Ectodermal cell (in vitro differentiated cells): ENCODE data around the gene VPS26B.

Experiments used
- H3K27ac ChIP-seq: 2 replicates; pipeline ENCODE4 v1.7.0; 2013; ENCODE audit warnings: mild to moderate bottlenecking, low read depth, low read length; ENCODE audit not compliant: insufficient read depth, poor library complexity, severe bottlenecking
- H3K27me3 ChIP-seq: 2 replicates; pipeline ENCODE4 v1.7.0; 2013; ENCODE audit warnings: mild to moderate bottlenecking, low read length; ENCODE audit not compliant: insufficient read depth, control insufficient read depth, poor library complexity, severe bottlenecking
- H3K36me3 ChIP-seq: one replicate; pipeline ENCODE4 v1.7.0; 2013; ENCODE audit warnings: low read length; ENCODE audit not compliant: control insufficient read depth, insufficient read depth
- H3K4me1 ChIP-seq: one replicate; pipeline ENCODE4 v1.7.0; 2013; ENCODE audit warnings: low read length; ENCODE audit not compliant: control insufficient read depth, insufficient read depth
- H3K4me3 ChIP-seq: 2 replicates; pipeline ENCODE4 v1.7.0; 2013; ENCODE audit warnings: low read depth, low read length, control low read depth; ENCODE audit not compliant: insufficient read depth
- H3K9me3 ChIP-seq: 2 replicates; pipeline ENCODE4 v1.7.0; 2013; ENCODE audit warnings: mild to moderate bottlenecking, low read length, moderate library complexity; ENCODE audit not compliant: control insufficient read depth
- WGBS, 2 experiments: methylation state at CpG; one replicate each; pipeline ENCODE4 v1.1.7; 2013; ENCODE audit warnings: missing lambda C conversion rate in 2 of 2; 5-methylcytosine and 5-hydroxymethylcytosine counted together

Gene VPS26B

DNA sequence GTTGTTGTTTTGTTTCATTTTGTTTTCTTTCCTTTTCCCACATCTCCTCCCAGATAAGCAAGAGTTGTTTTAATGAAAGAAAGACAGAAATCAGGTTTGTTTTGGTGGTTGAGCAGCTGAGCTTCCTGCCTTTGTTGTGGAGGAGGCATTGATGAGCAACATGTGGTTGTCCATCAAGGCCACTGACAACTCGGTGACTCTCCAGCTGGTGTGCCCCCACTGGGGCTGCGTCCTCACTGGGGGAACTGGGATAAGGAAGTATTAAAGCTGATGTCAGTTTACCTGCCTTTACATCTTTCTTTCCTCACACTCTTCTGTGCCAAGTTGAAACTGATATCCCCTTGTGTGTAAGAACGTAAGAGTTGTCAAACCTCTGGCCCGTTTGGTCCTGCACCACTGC lies 5.9 kb downstream of the VPS26B start:
- no peak overlapping the region for H3K27ac ChIP-seq
- peaks cover 4% of the 10 kb centered on the region for H3K4me1 ChIP-seq

DNA sequence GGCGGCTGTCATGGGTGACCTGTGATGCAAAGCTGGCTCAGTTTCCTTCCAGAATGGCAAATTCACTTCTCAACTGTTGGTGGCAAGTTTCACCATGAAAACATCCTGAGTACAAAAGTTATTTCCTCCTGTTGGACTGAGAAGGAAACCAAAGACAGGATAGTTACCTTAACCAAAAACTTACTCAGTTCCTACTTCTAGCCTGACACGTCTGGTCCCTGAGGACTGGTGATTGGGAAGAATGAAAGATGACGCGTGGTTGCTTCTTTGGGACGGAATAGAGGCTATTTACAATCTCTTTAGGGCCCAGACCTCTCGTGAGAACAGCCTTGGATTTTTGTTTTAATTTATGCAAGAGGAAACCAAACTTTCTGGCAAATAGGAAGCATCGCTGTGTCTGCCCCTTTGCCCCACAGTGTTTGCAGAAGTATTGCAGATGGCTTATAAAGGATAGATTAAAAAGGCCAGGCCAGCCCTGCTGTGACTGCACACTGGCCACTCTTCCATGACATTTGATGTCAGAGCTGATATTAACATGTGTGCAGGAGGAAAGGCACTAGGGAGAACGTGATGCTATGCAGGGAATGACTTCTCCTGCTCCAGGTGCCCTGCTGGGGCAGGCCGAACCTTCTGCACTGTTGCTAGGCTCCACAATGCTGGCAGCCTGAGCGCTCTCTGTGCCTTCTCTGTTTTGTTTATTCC lies 7.6 kb downstream of the VPS26B start:
- 67 to 68% methylated on average over 10 of the region's 10 CpGs for WGBS, 2 experiments
- no peaks in the 10 kb centered on the region for H3K36me3 ChIP-seq
- no peaks in the 10 kb centered on the region for H3K4me1 ChIP-seq
- no peaks in the 10 kb centered on the region for H3K27me3 ChIP-seq
- no peak overlapping the region for H3K4me3 ChIP-seq
- H3K9me3 ChIP-seq: no peaks in the 10 kb centered on the region
- no peak overlapping the region for H3K27ac ChIP-seq

More for the DNA sequence above, 5.9 kb downstream of the VPS26B start:
- WGBS, 2 experiments: 64 to 83% methylated on average over 4 of the region's 4 CpGs
- H3K9me3 ChIP-seq: no peaks in the 10 kb centered on the region
- peaks cover 8% of the 10 kb centered on the region for H3K27me3 ChIP-seq
- H3K36me3 ChIP-seq: no peaks in the 10 kb centered on the region
- H3K4me3 ChIP-seq: no peak overlapping the region

DNA sequence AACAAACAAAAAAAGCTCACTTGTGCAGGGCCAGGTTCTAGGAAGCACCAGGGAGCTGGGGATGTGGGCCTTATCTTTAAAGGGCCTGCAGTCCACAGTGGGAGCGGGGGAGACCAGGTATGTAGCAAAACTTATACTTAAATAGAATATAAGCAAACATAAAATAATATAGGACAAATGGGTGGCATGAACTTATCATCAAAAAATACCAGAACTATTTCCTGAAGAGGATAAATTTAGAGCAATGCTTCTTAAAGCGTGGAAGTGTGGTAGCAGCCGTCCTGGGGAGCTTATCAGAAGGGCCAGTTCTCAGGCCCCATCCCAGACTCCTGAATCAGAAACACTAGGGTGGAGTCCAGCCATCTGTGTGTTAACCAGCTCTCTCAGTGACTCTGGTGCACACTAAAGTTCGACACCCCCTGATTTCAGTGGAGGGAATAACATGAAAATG lies 9.3 kb downstream of the VPS26B start:
- no peak overlapping the region for H3K4me3 ChIP-seq
- H3K9me3 ChIP-seq: no peaks in the 10 kb centered on the region
- H3K27ac ChIP-seq: no peak overlapping the region
- no peaks in the 10 kb centered on the region for H3K4me1 ChIP-seq
- WGBS, 2 experiments: 96 to 97% methylated on average over 3 of the region's 4 CpGs
- H3K27me3 ChIP-seq: no peaks in the 10 kb centered on the region
- H3K36me3 ChIP-seq: no peaks in the 10 kb centered on the region

- WGBS, 2 experiments: 94 to 97% methylated on average over 2 to 3 of the region's 3 CpGs
- Histone ChIP-seq H3K27me3 (no peaks in the 10 kb centered on the region), H3K4me3 (no peak overlapping the region), H3K4me1 (no peaks in the 10 kb centered on the region), H3K36me3 (no peaks in the 10 kb centered on the region), H3K9me3 (no peaks in the 10 kb centered on the region), H3K27ac (no peak overlapping the region)
Observed at GRCh38 chr11:134235399-134235798, 10.9 kb downstream of the VPS26B start.

- Histone ChIP-seq H3K27ac (no peak overlapping the region), H3K36me3 (no peaks in the 10 kb centered on the region), H3K27me3 (no peaks in the 10 kb centered on the region), H3K9me3 (no peaks in the 10 kb centered on the region), H3K4me3 (no peak overlapping the region), H3K4me1 (no peaks in the 10 kb centered on the region)
- WGBS, 2 experiments: 93 to 94% methylated on average over 7 of the region's 7 CpGs
Observed at GRCh38 chr11:134236834-134237556, 12.5 kb downstream of the VPS26B start.

DNA sequence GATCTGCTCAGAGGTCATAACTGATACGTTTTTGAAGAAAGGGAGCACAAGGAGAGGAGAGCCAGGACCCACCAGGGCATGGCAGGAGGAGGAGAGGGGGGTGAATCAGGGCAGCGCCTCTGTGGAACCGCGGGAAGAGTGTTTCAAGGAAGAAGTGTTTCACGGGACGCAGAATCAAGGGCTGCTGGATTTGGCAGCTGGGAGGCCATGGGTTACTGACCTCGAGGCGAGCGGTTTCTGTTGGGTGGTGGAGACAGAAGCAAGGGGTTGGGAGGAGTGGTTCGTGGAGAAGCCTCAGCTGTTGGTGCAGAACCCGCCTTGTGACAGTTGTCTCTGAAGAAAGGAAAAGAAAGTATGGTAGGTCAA lies 13.1 kb downstream of the VPS26B start:
- Histone ChIP-seq H3K36me3 (no peaks in the 10 kb centered on the region), H3K27ac (no peak overlapping the region), H3K9me3 (no peaks in the 10 kb centered on the region), H3K4me1 (no peaks in the 10 kb centered on the region), H3K4me3 (no peak overlapping the region), H3K27me3 (no peaks in the 10 kb centered on the region)
- 94 to 95% methylated on average over 11 of the region's 11 CpGs for WGBS, 2 experiments

DNA sequence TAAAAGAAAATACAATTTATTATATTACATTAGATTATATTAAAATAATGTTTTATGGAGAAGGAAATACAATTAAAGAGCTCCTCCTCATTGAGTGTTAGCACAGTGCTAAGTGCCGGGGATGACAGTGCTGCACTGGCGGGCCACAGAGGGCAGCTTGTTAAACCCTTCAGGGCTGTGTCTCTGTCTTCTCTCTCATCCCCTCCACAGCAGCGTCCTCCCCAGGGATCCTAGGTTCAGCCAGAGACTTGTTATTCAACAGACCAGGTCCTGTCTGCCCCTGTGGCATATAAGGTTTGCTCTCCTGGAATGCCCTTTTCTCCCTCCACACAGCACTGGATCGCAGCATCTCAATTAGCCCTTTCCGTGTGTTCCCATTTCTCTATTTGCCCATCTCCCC lies 14.5 kb downstream of the VPS26B start:
- no peaks in the 10 kb centered on the region for H3K9me3 ChIP-seq
- no peaks in the 10 kb centered on the region for H3K36me3 ChIP-seq
- no peak overlapping the region for H3K4me3 ChIP-seq
- no peaks in the 10 kb centered on the region for H3K27me3 ChIP-seq
- H3K27ac ChIP-seq: no peak overlapping the region
- H3K4me1 ChIP-seq: no peaks in the 10 kb centered on the region
- 93 to 95% methylated on average over 5 of the region's 5 CpGs for WGBS, 2 experiments

GRCh38 chr11:134240592-134240991 lies 16.1 kb downstream of the VPS26B start:
- Histone ChIP-seq H3K27ac (no peak overlapping the region), H3K27me3 (no peaks in the 10 kb centered on the region), H3K4me1 (no peaks in the 10 kb centered on the region), H3K4me3 (no peak overlapping the region), H3K9me3 (no peaks in the 10 kb centered on the region), H3K36me3 (no peaks in the 10 kb centered on the region)
- 75 to 77% methylated on average over 6 of the region's 6 CpGs for WGBS, 2 experiments

DNA sequence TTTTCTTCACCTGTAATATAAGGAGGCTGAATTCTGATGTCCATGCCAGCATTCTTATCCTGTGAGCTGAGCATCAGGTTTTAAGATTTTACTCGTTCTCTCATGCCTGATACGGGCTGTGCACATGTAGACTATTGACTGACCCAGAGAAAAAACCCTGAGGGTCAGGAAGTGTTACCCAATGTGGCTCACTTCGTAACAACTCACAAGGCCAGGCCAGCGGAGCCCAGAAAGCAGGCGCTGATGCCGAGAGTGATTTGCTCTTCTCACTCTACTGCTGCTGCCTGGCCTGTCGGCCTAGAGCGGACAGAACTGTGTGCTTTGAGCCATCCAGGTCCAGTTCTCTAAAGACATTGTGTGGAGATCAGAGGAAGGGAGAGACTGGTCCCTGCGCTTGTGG lies 17.9 kb downstream of the VPS26B start:
- no peak overlapping the region for H3K27ac ChIP-seq
- H3K36me3 ChIP-seq: peaks cover 4% of the 10 kb centered on the region
- 91 to 92% methylated on average over 8 to 9 of the region's 9 CpGs for WGBS, 2 experiments
- no peak overlapping the region for H3K4me3 ChIP-seq
- H3K4me1 ChIP-seq: no peaks in the 10 kb centered on the region
- H3K27me3 ChIP-seq: no peaks in the 10 kb centered on the region
- H3K9me3 ChIP-seq: no peaks in the 10 kb centered on the region

DNA sequence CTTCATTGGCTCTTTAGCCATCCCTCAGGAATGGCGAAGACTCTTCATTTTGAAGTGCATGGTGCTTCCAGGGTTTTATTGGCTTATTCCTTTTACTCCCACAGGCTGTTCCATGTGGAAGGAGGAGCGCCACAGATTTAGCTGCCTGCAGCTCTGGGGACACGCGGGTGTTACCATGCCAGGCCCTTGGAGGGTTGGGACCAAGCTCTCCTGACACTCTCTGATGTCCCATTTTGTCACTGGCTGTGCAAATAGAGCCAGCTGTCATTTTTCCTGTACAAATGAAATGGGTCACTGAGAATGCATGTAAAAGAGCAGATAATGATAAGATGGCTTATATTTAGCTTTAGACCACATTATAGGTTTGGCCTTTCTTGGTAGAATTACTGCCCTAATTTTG lies 19.4 kb downstream of the VPS26B start:
- Histone ChIP-seq H3K36me3 (peaks cover 18% of the 10 kb centered on the region), H3K4me1 (no peaks in the 10 kb centered on the region), H3K4me3 (no peak overlapping the region), H3K27me3 (no peaks in the 10 kb centered on the region), H3K27ac (no peak overlapping the region), H3K9me3 (no peaks in the 10 kb centered on the region)
- 91 to 95% methylated on average over 4 of the region's 4 CpGs for WGBS, 2 experiments
